AG09319 (cell line): ENCODE results near the gene INPPL1.

Experiments used
- DNase-seq: peaks from one replicate; pipeline ENCODE4 v3.0.0-alpha.2; 2010; ENCODE audit warnings: low read depth; ENCODE audit errors: extremely low read depth
- TF ChIP-seq, protein P1 (sequence below): IDR thresholded peaks from 2 replicates; pipeline ENCODE4 v1.5.1; 2011; ENCODE audit warnings: low read depth, mild to moderate bottlenecking, inconsistent platforms, low read length, moderate library complexity

The INPPL1 gene

DNA sequence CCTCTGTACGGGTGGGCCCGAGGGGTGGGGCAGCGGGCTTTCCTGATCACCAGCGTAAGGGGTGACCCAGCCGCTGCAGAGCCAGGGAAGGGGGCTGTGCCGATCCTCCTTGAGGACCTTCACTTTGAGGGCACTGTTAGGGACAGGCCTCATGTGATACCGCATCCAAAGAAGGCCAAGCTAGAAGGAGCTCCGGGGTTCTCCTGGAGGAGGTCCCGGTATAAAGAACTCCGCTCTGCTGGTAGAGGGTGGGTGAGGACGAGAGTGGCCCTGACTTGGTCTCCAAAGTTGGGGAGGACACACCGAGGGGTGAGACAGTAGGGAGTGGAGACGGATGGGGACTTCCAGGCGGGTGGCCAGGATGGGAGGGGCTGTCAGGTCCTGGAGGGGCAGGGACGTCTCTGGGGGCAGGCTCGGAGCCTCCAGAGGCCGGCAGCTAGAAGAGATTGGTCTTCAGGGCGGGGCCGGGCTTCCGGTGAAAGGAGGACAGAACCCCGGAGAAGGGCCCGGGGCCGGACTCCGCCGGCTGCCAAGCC, 14.8 kb downstream of the INPPL1 start:
- no peak for DNase-seq
- TF ChIP-seq, protein P1, sequence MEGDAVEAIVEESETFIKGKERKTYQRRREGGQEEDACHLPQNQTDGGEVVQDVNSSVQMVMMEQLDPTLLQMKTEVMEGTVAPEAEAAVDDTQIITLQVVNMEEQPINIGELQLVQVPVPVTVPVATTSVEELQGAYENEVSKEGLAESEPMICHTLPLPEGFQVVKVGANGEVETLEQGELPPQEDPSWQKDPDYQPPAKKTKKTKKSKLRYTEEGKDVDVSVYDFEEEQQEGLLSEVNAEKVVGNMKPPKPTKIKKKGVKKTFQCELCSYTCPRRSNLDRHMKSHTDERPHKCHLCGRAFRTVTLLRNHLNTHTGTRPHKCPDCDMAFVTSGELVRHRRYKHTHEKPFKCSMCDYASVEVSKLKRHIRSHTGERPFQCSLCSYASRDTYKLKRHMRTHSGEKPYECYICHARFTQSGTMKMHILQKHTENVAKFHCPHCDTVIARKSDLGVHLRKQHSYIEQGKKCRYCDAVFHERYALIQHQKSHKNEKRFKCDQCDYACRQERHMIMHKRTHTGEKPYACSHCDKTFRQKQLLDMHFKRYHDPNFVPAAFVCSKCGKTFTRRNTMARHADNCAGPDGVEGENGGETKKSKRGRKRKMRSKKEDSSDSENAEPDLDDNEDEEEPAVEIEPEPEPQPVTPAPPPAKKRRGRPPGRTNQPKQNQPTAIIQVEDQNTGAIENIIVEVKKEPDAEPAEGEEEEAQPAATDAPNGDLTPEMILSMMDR: no peak

DNA sequence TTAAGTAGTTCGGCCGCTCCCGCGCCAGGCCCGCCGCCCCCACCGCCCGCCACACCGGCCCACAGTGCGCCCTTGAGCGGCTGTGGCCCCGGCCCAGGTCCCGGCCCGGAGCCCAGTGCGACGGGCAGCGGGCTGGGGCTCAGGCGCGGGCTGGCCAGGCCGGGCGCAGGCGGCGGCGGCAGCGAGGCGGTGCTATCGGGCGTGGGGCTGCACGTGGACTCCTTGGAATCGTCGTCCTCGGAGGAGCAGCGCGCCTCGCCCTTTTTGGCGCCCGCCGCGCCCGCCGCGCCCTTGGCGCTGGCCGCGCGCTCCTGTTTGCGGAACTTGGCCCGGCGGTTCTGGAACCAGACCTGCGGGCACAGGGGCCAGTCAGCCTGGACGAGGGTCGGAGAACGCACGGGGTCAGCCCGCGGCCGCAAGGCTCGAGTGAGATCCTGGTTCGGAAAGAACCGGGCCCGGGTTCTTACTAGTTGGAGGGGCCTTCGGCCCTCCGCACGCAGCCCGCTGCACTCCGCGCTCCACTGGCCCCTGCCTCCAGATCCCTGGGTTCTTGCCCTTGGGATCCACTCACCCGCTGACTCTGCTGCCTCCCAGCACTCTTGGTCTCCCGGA, 15.4 kb downstream of the INPPL1 start:
- no peak for DNase-seq
- TF ChIP-seq, protein P1: no peak

DNA sequence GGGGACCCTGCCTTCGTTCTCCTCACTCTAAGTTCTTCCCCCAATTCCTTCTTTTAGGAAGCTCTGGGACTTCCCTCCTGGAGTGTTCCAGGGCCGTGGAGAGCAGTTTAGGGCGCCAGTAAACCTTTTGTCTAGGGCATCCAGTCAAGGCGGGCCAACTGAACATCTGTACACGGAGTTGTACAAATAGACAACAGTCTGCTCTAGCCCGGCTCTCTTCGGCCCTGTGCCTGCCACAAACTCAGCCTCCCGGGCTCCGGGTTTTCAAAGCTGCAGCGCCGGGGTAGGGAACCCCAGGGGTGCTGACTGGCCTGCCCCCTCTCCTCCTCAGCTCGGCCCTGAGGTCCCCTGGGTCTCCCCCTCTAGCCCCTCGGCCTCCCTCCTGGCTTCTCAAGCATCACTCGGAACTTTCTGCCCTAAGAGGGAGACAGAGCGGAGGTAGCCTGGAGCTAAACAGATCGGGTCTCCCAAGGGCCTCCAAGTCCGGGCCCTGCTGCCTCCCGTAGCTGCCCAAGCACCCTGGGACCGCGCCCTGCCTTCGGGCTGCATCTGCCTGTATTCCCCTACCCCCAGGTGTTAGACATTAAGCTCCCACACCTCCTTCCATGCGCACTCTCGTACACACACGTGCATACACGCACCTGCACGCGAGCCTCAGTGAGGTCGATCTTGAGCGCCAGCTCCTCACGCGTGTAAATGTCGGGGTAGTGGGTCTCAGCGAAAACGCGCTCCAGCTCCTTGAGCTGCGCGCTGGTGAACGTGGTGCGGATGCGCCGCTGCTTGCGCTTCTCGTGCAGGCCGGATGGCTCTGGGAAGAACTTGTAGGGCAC, 16.1 kb downstream of the INPPL1 start:
- TF ChIP-seq, protein P1: no peak

DNA sequence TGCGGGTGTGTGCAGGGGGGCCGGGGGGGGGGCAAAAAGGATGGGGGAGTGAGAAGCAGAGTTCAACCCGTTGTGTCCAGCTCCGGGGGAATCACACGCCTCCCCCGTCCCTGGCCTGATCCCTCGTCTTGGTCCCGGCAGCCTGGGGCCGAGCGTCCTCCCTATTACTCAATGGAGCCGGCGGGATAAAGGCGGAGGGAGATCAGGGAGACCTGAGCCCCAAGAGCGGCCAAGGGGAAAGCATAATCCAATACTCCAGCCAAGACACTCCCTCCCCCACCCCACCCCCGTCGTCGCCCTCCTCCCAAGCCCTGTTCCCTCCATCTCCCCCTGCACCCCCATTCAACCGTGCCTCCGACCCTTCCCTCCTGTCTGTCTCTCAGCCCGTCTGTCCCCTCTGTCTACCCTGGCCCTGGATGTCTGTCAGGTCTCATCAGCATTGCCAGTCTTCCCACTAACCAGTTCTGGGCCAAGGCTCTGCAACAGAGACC, 16.8 kb downstream of the INPPL1 start:
- no peak for DNase-seq
- TF ChIP-seq, protein P1: no peak

More for the DNA sequence above, 16.1 kb downstream of the INPPL1 start:
- DNase-seq: no peak

DNA sequence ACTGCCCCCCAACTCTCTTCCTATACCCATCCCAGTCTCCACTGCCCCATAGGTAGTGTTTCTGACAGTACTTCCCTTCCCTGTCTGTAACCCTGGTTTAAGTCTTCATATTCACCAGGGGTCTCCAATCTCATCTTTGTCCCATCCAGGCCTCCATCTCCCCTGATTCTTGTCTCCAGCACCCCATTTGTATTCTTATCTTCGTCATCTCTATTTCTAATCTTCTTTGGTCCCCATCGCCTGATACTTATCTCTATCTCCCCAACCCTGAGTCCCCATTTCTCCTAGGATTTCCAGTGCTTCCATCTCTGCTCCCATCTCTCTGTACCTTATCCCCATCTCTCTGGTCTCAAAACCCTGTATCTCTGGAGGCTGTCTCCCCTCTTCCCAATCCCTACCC, 17.6 kb downstream of the INPPL1 start:
- DNase-seq: no peak
- TF ChIP-seq, protein P1: no peak

DNA sequence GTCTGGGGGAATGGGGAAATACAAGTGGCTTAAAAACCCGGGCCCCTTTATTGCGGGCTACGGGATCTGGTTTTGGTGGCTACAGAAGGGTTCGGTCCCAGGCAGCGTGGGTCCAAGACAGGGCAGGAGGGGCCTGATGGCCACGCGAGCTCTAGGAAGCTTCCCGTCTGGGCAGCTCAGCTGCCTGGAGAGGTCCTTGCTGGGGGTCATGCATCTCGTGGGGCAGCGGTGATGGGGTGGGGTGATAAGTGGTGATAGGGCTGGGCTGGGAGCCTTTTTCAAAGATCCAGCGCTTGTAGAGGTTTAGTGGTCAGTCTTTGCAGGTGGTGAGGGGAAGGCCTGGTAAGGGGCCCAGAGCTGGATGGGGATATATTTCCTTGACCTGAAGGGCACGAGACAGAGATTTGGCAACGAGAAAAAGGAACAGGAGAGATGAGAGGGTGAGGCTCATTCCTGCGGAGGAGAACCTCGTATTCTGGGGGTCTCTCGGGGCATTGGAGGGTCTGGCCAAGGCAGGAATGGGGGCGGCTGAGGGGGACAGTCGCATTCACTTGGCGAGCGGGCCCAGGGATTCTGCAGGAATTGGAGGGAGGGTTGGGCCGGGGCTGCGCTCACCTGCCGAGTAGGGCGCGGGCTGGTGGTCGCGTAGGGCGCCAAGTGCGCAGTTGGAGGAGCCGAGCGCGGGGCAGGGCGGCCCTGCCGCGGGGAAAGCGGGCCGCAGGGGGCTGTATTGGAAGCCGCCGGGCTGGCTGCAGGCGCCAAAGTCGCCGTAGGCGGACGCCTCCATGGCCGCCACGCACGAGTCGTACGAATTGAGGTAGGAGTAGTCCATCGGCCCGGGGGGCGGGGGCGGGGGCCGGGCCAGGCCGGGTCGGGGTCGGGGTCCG, 18.8 kb downstream of the INPPL1 start:
- no peak for DNase-seq
- TF ChIP-seq, protein P1: no peak
